ENCODE results near the gene CARD16.

CARD16 gene

GRCh38 chr11:105033781-105034180 is 11.4 kb downstream of the CARD16 start:
- Histone ChIP-seq H3K9ac (ENCODE audit: low read depth, low read length) (no peak overlapping the region), H3K4me1 (ENCODE audit: insufficient read depth, low read length) (no peaks in the 10 kb centered on the region), H3K36me3 (ENCODE audit: insufficient read depth, low read length) (no peaks in the 10 kb centered on the region), H3K9me3 (ENCODE audit: control insufficient read depth, insufficient read depth, low read length) (no peaks in the 10 kb centered on the region)

- Histone ChIP-seq H3K36me3 (ENCODE audit: insufficient read depth, low read length) (no peaks in the 10 kb centered on the region), H3K9ac (ENCODE audit: low read depth, low read length) (no peak overlapping the region), H3K9me3 (ENCODE audit: control insufficient read depth, insufficient read depth, low read length) (no peaks in the 10 kb centered on the region), H3K4me1 (ENCODE audit: insufficient read depth, low read length) (no peaks in the 10 kb centered on the region)
These were observed 11.8 kb downstream of the CARD16 start for GRCh38 chr11:105033343-105033742.

DNA sequence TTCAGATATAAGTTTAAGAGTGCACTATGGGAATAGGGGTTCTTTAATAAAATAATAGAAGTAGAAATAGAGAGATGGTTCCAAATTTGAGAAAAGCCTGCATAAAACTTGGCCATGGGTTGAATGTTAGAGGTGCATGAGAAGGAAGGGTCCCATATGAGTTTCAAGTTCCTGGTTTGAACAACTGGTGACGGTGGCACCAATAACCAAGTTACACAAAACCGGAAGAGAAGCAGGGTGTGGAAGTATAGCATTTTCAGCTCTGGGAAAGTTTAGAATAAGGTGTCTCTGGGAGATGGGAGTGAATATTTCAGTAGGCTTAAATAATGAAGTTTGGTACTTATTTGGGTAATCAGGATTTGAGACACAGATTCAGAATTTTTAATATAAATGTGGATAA is 12.6 kb downstream of the CARD16 start:
- Histone ChIP-seq H3K9me3 (ENCODE audit: control insufficient read depth, insufficient read depth, low read length) (no peaks in the 10 kb centered on the region), H3K9ac (ENCODE audit: low read depth, low read length) (no peak overlapping the region), H3K36me3 (ENCODE audit: insufficient read depth, low read length) (no peaks in the 10 kb centered on the region), H3K4me1 (ENCODE audit: insufficient read depth, low read length) (no peaks in the 10 kb centered on the region)

GRCh38 chr11:105027678-105028077 is 17.5 kb downstream of the CARD16 start:
- Histone ChIP-seq H3K4me1 (ENCODE audit: insufficient read depth, low read length) (no peaks in the 10 kb centered on the region), H3K9ac (ENCODE audit: low read depth, low read length) (no peak overlapping the region), H3K9me3 (ENCODE audit: control insufficient read depth, insufficient read depth, low read length) (no peaks in the 10 kb centered on the region; the same call in 1 of the 2 replicates), H3K36me3 (ENCODE audit: insufficient read depth, low read length) (no peaks in the 10 kb centered on the region)

- no peaks in the 10 kb centered on the region for H3K36me3 ChIP-seq (ENCODE audit: insufficient read depth, low read length)
- no peaks in the 10 kb centered on the region for H3K4me1 ChIP-seq (ENCODE audit: insufficient read depth, low read length)
- no peaks in the 10 kb centered on the region; the same call in 1 of the 2 replicates for H3K9me3 ChIP-seq (ENCODE audit: control insufficient read depth, insufficient read depth, low read length)
- no peak overlapping the region for H3K9ac ChIP-seq (ENCODE audit: low read depth, low read length)
These were observed 20.7 kb downstream of the CARD16 start for GRCh38 chr11:105024394-105024793.

DNA sequence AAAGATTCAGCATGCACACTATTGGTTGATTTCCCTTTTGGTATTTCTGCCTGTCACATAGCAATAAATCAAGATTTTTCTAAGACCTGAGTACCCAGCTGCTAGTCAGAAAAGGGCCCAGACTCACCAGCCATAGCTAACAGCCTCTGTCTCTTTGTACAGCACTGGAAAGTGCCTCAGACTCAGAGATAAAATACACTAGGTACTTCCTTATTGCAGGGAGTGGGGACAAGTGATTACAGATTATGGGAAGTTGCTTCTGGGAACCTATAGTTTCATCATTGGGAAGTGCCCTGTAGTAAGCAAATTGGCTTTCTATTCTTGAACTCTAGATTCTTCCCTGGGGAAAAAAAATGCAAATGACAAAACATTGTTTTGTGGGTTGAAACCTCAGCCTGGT is 22.1 kb downstream of the CARD16 start, which contains the start of gene CASP5:
Gene CASP5 (minus strand): TSS at position 166 of the 400 bp plus-strand sequence. CDS start 32 bp downstream, at position 134.
- Histone ChIP-seq H3K9ac (ENCODE audit: low read depth, low read length) (no peak within 1 kb of the TSS), H3K9me3 (ENCODE audit: control insufficient read depth, insufficient read depth, low read length) (no peaks in the 10 kb centered on the region; the same call in 1 of the 2 replicates), H3K4me1 (ENCODE audit: insufficient read depth, low read length) (no peaks in the 10 kb centered on the region), H3K36me3 (ENCODE audit: insufficient read depth, low read length) (no peaks in the 10 kb centered on the region)

- no peaks in the 10 kb centered on the region; the same call in 1 of the 2 replicates for H3K9me3 ChIP-seq (ENCODE audit: control insufficient read depth, insufficient read depth, low read length)
- no peaks in the 10 kb centered on the region for H3K36me3 ChIP-seq (ENCODE audit: insufficient read depth, low read length)
- no peaks in the 10 kb centered on the region for H3K4me1 ChIP-seq (ENCODE audit: insufficient read depth, low read length)
- no peak overlapping the region for H3K9ac ChIP-seq (ENCODE audit: low read depth, low read length)
These were observed 22.6 kb downstream of the CARD16 start for GRCh38 chr11:105022527-105022926.

- Histone ChIP-seq H3K9me3 (ENCODE audit: control insufficient read depth, insufficient read depth, low read length) (no peaks in the 10 kb centered on the region), H3K36me3 (ENCODE audit: insufficient read depth, low read length) (no peaks in the 10 kb centered on the region), H3K4me1 (ENCODE audit: insufficient read depth, low read length) (peaks cover 7% of the 10 kb centered on the region; the same call in 1 of the 2 replicates), H3K9ac (ENCODE audit: low read depth, low read length) (no peak overlapping the region)
These were observed 37.7 kb downstream of the CARD16 start for GRCh38 chr11:105007463-105007862.

GRCh38 chr11:105005451-105005845 is 39.7 kb downstream of the CARD16 start:
- no peak overlapping the region for H3K9ac ChIP-seq (ENCODE audit: low read depth, low read length)
- H3K4me1 ChIP-seq (ENCODE audit: insufficient read depth, low read length), result peaks cover 7% of the 10 kb centered on the region; the same call in 1 of the 2 replicates
- no peaks in the 10 kb centered on the region for H3K9me3 ChIP-seq (ENCODE audit: control insufficient read depth, insufficient read depth, low read length)
- H3K36me3 ChIP-seq (ENCODE audit: insufficient read depth, low read length), result no peaks in the 10 kb centered on the region

- Histone ChIP-seq H3K9ac (ENCODE audit: low read depth, low read length) (no peak overlapping the region), H3K36me3 (ENCODE audit: insufficient read depth, low read length) (no peaks in the 10 kb centered on the region), H3K9me3 (ENCODE audit: control insufficient read depth, insufficient read depth, low read length) (no peaks in the 10 kb centered on the region), H3K4me1 (ENCODE audit: insufficient read depth, low read length) (peaks cover 7% of the 10 kb centered on the region; the same call in 1 of the 2 replicates)
These were observed 41.1 kb downstream of the CARD16 start for GRCh38 chr11:105004021-105004420.

DNA sequence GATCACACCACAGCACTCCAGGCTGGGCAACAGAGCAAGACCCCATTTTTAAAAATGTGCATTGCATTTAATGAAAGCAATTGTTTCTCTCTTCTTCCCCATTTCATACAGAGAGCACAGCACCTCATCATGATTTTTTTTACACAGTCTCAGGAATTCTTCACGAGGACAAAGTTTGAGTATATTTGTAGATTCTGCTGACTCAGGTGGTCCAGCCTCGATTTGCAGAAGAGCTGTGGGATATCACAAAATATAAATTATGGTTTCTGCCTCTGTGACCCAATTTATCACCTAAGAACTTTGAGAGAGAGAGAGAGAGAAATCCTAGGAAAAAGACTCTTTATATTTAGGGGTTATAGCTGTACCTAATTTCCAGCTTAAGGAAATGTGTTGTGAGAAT is 42.0 kb downstream of the CARD16 start:
- no peaks in the 10 kb centered on the region for H3K36me3 ChIP-seq (ENCODE audit: insufficient read depth, low read length)
- H3K9ac ChIP-seq (ENCODE audit: low read depth, low read length), result no peak overlapping the region
- peaks cover 7% of the 10 kb centered on the region; the same call in 1 of the 2 replicates for H3K4me1 ChIP-seq (ENCODE audit: insufficient read depth, low read length)
- no peaks in the 10 kb centered on the region for H3K9me3 ChIP-seq (ENCODE audit: control insufficient read depth, insufficient read depth, low read length)

DNA sequence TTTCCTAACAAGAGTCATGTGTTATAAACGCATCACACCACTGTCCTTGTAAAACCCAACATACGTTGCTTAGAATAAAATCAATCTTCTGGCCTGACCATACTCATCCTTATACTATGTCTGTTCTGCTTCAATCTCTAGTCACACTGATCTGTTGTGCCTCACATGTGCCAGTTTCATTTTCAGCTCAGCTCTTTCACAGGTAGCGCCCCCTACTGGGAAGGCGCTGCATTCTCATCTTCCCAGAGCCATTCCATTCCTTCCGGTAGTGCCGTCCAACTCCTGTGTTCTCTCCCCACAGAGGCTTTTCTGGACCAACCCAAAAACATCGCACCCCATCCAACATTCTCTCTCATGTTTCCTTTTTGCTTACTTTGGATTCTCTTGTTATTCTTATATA is 44.3 kb downstream of the CARD16 start:
- peaks cover 7% of the 10 kb centered on the region; the same call in 1 of the 2 replicates for H3K4me1 ChIP-seq (ENCODE audit: insufficient read depth, low read length)
- H3K36me3 ChIP-seq (ENCODE audit: insufficient read depth, low read length), result no peaks in the 10 kb centered on the region
- no peaks in the 10 kb centered on the region for H3K9me3 ChIP-seq (ENCODE audit: control insufficient read depth, insufficient read depth, low read length)
- no peak overlapping the region for H3K9ac ChIP-seq (ENCODE audit: low read depth, low read length)

GRCh38 chr11:105000167-105000566 is 45.0 kb downstream of the CARD16 start:
- H3K36me3 ChIP-seq (ENCODE audit: insufficient read depth, low read length), result no peaks in the 10 kb centered on the region
- H3K9me3 ChIP-seq (ENCODE audit: control insufficient read depth, insufficient read depth, low read length), result no peaks in the 10 kb centered on the region
- peaks cover 2% of the 10 kb centered on the region; the same call in 1 of the 2 replicates for H3K4me1 ChIP-seq (ENCODE audit: insufficient read depth, low read length)
- no peak overlapping the region for H3K9ac ChIP-seq (ENCODE audit: low read depth, low read length)

- no peaks in the 10 kb centered on the region for H3K36me3 ChIP-seq (ENCODE audit: insufficient read depth, low read length)
- no peaks in the 10 kb centered on the region for H3K4me1 ChIP-seq (ENCODE audit: insufficient read depth, low read length)
- no peaks in the 10 kb centered on the region for H3K9me3 ChIP-seq (ENCODE audit: control insufficient read depth, insufficient read depth, low read length)
- H3K9ac ChIP-seq (ENCODE audit: low read depth, low read length), result no peak overlapping the region
These were observed 45.4 kb downstream of the CARD16 start for GRCh38 chr11:104999721-105000120.

DNA sequence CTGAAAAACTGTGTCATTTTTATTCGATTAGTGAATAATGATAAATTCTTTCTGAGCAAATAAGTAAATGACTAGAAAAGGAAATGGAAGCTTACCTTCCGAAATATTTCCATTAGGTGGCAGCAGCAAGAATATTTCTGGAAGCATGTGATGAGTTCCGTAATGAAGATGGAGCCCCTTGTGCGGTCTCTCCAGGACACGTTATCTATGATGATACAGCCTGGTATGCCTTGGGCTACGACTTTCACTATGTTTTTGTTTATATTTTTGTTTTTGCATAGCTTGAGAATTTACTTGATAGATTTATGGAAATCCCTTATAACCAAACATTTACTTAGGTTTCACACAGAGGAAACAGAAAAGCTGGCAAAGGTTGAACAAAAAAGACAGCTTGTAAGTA is 47.8 kb downstream of the CARD16 start:
- Histone ChIP-seq H3K9ac (ENCODE audit: low read depth, low read length) (no peak overlapping the region), H3K36me3 (ENCODE audit: insufficient read depth, low read length) (no peaks in the 10 kb centered on the region), H3K9me3 (ENCODE audit: control insufficient read depth, insufficient read depth, low read length) (no peaks in the 10 kb centered on the region), H3K4me1 (ENCODE audit: insufficient read depth, low read length) (no peaks in the 10 kb centered on the region)

- Histone ChIP-seq H3K4me1 (ENCODE audit: insufficient read depth, low read length) (no peaks in the 10 kb centered on the region), H3K36me3 (ENCODE audit: insufficient read depth, low read length) (no peaks in the 10 kb centered on the region)
These were observed 50.1 kb downstream of the CARD16 start for GRCh38 chr11:104995001-104995408.

More at GRCh38 chr11:104995001-104995408, 50.1 kb downstream of the CARD16 start:
- Histone ChIP-seq H3K9ac (ENCODE audit: low read depth, low read length) (no peak overlapping the region), H3K9me3 (ENCODE audit: control insufficient read depth, insufficient read depth, low read length) (no peaks in the 10 kb centered on the region)
